Neural progenitor cell (in vitro differentiated cells): ENCODE data around the gene EPS8.

ENCODE experiments used
- CTCF ChIP-seq: fragments of 200-600 bp; sonication (generic); IDR thresholded peaks from 2 replicates; pipeline ENCODE4 v1.5.1; 2017; ENCODE audit warnings: antibody characterized with exemption, mild to moderate bottlenecking
- EZH2 ChIP-seq: fragments of 200-600 bp; sonication (generic); IDR thresholded peaks from 2 replicates; pipeline ENCODE4 v1.6.1; 2017; ENCODE audit warnings: antibody characterized with exemption, mild to moderate bottlenecking, moderate library complexity
- EZH2phosphoT487 ChIP-seq: fragments of 200-600 bp; sonication (generic); IDR thresholded peaks from 2 replicates; pipeline ENCODE4 v1.6.1; 2017; ENCODE audit warnings: antibody characterized with exemption

- TF ChIP-seq CTCF, result no peak
- no peak for TF ChIP-seq EZH2phosphoT487
- no peak for TF ChIP-seq EZH2
Observed at GRCh38 chr12:15697201-15697600, 92.0 kb downstream of the EPS8 start.
